Mesenteric fat pad (tissue), 1 donor: ENCODE measurements around the gene TBC1D17. TPM values are rescaled to one million over a fixed set of nuclear protein-coding genes. Genes with fewer than 3 reads are reported as not detected.
A peak's percentile ranks its signal among the peaks of the same experiment; 100 is the strongest.

ENCODE experiments used
- DNase-seq: peaks from one replicate; pipeline ENCODE4 v3.0.0-alpha.2; 2020; ENCODE audit warnings: low spot score
- total RNA-seq: library from RNA; stranded (reverse); fragmentation: NEBNext Ultra II Directional; extraction: Animal tissue kit (Norgen Biotek cat#: 25700); gene quantifications from one replicate; pipeline ENCODE4 v1.2.1, GENCODE V29; 2021
- donor health status: DM: yes; HTN: yes; CAD: no.

Gene TBC1D17
- total RNA-seq, 1 donor from 2014 or later: 39.9 TPM

GRCh38 chr19:49847731-49848696 is 29.5 kb upstream of the TBC1D17 start:
- no peak for DNase-seq

GRCh38 chr19:49848938-49849337 is 28.6 kb upstream of the TBC1D17 start:
- no peak for DNase-seq

GRCh38 chr19:49849433-49850220 is 27.9 kb upstream of the TBC1D17 start:
- no peak for DNase-seq

- DNase-seq: no peak
Observed at GRCh38 chr19:49850221-49850486, 27.3 kb upstream of the TBC1D17 start.

GRCh38 chr19:49850487-49851342 is 26.8 kb upstream of the TBC1D17 start, which contains the start of gene PTOV1:
Gene PTOV1 (plus strand): TSS chr19:49851159.
- DNase-seq: peak; percentile 97

GRCh38 chr19:49851456-49852259 is 25.8 kb upstream of the TBC1D17 start:
- DNase-seq: no peak

- no peak for DNase-seq
Observed at GRCh38 chr19:49852631-49853126, 24.8 kb upstream of the TBC1D17 start.

GRCh38 chr19:49853852-49854377 is 23.6 kb upstream of the TBC1D17 start:
- no peak for DNase-seq

GRCh38 chr19:49854378-49855263 is 22.9 kb upstream of the TBC1D17 start:
- no peak for DNase-seq

GRCh38 chr19:49855277-49855675 is 22.2 kb upstream of the TBC1D17 start:
- DNase-seq: no peak

- no peak for DNase-seq
Observed at GRCh38 chr19:49855676-49856573, 21.6 kb upstream of the TBC1D17 start.

GRCh38 chr19:49856574-49857021 is 20.9 kb upstream of the TBC1D17 start:
- no peak for DNase-seq

- DNase-seq: no peak
Observed at GRCh38 chr19:49857061-49857837, 20.3 kb upstream of the TBC1D17 start.

- DNase-seq: no peak
Observed at GRCh38 chr19:49857838-49858087, 19.7 kb upstream of the TBC1D17 start.

- no peak for DNase-seq
Observed at GRCh38 chr19:49858088-49858985, 19.2 kb upstream of the TBC1D17 start.

- no peak for DNase-seq
Observed at GRCh38 chr19:49859682-49860335, 17.7 kb upstream of the TBC1D17 start.
